HL-60 (cell line): ENCODE results near the gene CREB5.

Source experiments
- CTCF ChIP-seq: IDR thresholded peaks from one replicate; pipeline ENCODE4 v1.5.1; 2011; ENCODE audit warnings: low read length, control low read depth, inconsistent platforms; ENCODE audit not compliant: insufficient read depth
- POLR2AphosphoS5 ChIP-seq: IDR thresholded peaks from 2 replicates; pipeline ENCODE4 v1.6.1; 2012; ENCODE audit warnings: low read depth

DNA sequence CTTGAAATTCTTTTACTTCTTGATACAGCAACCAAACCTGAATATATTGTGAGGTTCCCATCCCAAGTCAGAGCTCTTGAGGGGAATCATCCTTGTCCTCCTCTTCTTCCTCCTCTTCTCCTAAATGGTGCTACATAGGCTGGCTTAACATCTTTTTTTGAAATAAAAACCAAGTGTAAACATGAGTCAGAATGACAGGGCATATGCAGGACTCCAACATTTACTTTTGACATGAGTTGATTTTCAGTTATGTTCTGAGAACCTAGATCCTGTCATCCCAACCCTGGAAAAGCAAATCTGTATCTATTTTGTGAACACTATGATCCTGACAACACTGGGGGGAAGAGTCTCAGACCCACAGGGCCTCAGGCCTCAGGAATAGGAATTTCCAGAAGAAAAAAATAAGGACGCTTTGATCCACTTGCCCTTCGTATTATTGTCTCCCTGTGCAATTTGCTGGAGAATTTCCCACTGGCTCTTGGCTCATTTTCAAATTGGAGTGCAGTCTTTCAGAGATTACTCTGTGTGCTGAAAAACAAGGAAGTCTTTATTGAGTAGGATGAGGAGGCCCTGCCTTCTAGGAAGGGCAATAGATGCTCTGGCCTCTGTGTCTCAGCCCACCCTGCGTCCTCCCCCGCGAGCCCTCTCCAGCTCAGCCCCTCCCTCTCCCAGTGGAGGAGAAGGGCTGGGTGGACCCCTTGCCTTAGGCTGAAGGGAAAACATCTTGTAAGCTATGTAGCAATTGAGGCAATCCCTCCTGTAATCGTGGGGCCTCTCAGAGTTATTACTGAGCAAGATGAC lies 121.6 kb downstream of the CREB5 start:
- no peak for TF ChIP-seq CTCF
- no peak for TF ChIP-seq POLR2AphosphoS5
